Esophagus muscularis mucosa (tissue), 3 donors: ENCODE data around the gene SNAPC4.

ENCODE experiments used
- CTCF ChIP-seq, 3 experiments: fragments of 200-600 bp in 2 of 3; fragments of 450-650 bp in 1 of 3; sonication (generic) in 2 of 3; IDR thresholded peaks; one replicate each; pipeline ENCODE4 v1.5.1; 2017 to 2019; ENCODE audit warnings: antibody characterized with exemption in 3 of 3, mild to moderate bottlenecking in 2 of 3, moderate library complexity in 1 of 3
- POLR2A ChIP-seq: fragments of 450-650 bp; IDR thresholded peaks from one replicate; pipeline ENCODE4 v1.6.1; 2017; ENCODE audit warnings: antibody characterized with exemption, moderate library complexity, mild to moderate bottlenecking, low read depth

- TF ChIP-seq CTCF (IDR thresholded peaks at IDR 0.05) (no peak), POLR2A (no peak)
Observed at GRCh38 chr9:136383436-136383835, 16.5 kb downstream of the SNAPC4 start.
